ENCODE results near the gene SLC6A4. TPM values are rescaled to one million over a fixed set of nuclear protein-coding genes. Genes with fewer than 3 reads are reported as not detected.

The SLC6A4 gene
- total and polyA plus RNA-seq, 2 of the 8 experiments (the other 6 are each of a cell fraction or from before 2014, with no cell fraction given) = 0.09 to 0.33 TPM

DNA sequence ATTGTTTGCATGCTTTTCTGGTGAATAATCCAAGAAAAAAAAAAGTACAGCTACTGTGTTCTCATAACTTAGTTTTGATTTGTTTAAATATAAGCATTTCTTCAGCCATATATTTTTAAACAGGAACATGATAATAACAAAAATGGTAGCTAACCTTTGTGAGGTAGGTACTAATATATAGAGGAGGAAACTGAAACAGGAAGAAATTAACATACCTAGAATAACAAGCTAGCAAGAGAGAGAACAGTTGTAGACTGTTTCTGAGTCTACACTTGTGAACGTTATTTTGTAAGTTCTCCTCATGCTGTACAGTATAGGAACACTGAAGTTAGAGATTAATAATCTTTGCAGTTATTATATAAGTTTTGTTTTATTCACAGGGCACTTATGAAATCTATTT is 69.5 kb downstream of the SLC6A4 start (continued):
- TF ChIP-seq HDAC6 (IDR thresholded peaks at IDR 0.05; ENCODE audit: low read depth, low read length) (no peak), SRF (IDR thresholded peaks at IDR 0.05; ENCODE audit: low read depth, low read length) (no peak)

Measured in H1 (cell line).